Ascending aorta (tissue), 2 donors: ENCODE measurements around the gene PNP. TPM values are rescaled to one million over a fixed set of nuclear protein-coding genes. Genes with fewer than 3 reads are reported as not detected.

Source experiments
- DNase-seq, 2 donors: peaks; one replicate each; pipeline ENCODE4 v3.0.0-alpha.2; 2019; ENCODE audit warnings: low spot score in 2 of 2
- H3K27ac ChIP-seq, 2 donors: fragments of 200-600 bp; sonication (generic); one replicate each; pipeline ENCODE4 v1.5.1; 2016 to 2017; ENCODE audit warnings: mild to moderate bottlenecking in 1 of 2
- H3K27me3 ChIP-seq: fragments of 200-600 bp; sonication (generic); one replicate; pipeline ENCODE4 v1.5.1; 2017
- H3K36me3 ChIP-seq, 2 donors: fragments of 200-600 bp; sonication (generic); one replicate each; pipeline ENCODE4 v1.5.1; 2016
- H3K4me1 ChIP-seq, 2 donors: fragments of 200-600 bp; sonication (generic); one replicate each; pipeline ENCODE4 v1.5.1; 2016 to 2017; ENCODE audit warnings: mild to moderate bottlenecking in 1 of 2
- H3K4me3 ChIP-seq, 2 donors: fragments of 200-600 bp; sonication (generic); one replicate each; pipeline ENCODE4 v1.5.1; 2016 to 2017; ENCODE audit warnings: mild to moderate bottlenecking in 1 of 2
- H3K9me3 ChIP-seq, 2 donors: fragments of 200-600 bp; sonication (generic); one replicate each; pipeline ENCODE4 v1.5.1; 2016
- intact Hi-C: fragments of 100-400 bp; cut with DNase I; formaldehyde crosslinking; loops from one replicate; pipeline ENCODE4 v1.15.1; 2023
- total RNA-seq: library from RNA; depleted of rRNA; stranded (reverse); fragments of >200 nt; gene quantifications from one replicate; pipeline ENCODE4 v1.1.0, GENCODE V29; 2016
- TF ChIP-seq, protein P1 (sequence below), 3 experiments: fragments of 200-600 bp in 2 of 3; fragments of 450-650 bp in 1 of 3; sonication (generic) in 2 of 3; IDR thresholded peaks; one replicate each; pipeline ENCODE4 v1.5.1; 2016 to 2019; ENCODE audit warnings: antibody characterized with exemption in 3 of 3, mild to moderate bottlenecking in 1 of 3, moderate library complexity in 1 of 3

PNP gene
- total RNA-seq, 1 donor from 2014 or later = 62.7 TPM

DNA sequence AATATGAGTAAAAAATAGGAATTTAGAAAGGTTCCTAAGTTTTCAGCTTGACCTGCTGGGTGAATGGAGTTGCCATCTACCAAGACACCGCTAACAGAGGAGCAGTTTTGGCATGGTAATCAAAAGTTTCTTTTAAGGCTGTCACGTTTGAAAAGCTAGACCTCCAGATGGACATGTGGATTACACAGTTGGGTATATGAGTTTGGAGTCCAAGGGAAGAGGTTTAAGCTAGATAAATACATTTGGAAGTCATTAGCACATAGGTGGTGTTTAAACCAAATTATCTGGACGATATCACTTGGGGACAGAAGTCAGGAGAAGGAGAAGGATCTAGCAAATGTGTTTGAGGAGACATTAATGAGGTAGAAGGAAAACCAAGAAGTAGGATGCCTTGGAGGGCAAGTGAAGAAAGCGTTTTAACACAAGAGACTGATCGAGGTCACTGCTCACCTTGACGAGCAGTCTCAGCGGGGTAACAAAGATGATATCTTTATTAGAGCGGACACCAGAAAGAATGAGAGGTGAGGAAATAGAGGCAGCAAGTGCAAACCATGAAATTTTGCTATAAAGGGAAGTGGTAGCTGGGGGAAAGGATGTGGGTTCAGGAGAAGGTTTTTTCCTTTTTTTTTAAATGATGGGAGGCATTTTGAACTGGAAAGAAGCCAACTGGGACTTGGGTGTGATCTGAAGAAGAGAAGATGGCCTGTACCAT lies 17.6 kb downstream of the PNP start:
- H3K27me3 ChIP-seq = no peaks in the 10 kb centered on the region
- H3K36me3 ChIP-seq = no peaks in the 10 kb centered on the region
- intact Hi-C loops = no loop called here
- H3K4me1 ChIP-seq = no peaks in the 10 kb centered on the region
- no peaks in the 10 kb centered on the region for H3K9me3 ChIP-seq
- DNase-seq = no peak
- no peak overlapping the region for H3K27ac ChIP-seq
- TF ChIP-seq, protein P1, sequence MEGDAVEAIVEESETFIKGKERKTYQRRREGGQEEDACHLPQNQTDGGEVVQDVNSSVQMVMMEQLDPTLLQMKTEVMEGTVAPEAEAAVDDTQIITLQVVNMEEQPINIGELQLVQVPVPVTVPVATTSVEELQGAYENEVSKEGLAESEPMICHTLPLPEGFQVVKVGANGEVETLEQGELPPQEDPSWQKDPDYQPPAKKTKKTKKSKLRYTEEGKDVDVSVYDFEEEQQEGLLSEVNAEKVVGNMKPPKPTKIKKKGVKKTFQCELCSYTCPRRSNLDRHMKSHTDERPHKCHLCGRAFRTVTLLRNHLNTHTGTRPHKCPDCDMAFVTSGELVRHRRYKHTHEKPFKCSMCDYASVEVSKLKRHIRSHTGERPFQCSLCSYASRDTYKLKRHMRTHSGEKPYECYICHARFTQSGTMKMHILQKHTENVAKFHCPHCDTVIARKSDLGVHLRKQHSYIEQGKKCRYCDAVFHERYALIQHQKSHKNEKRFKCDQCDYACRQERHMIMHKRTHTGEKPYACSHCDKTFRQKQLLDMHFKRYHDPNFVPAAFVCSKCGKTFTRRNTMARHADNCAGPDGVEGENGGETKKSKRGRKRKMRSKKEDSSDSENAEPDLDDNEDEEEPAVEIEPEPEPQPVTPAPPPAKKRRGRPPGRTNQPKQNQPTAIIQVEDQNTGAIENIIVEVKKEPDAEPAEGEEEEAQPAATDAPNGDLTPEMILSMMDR (IDR thresholded peaks at IDR 0.05) = no peak
- no peak overlapping the region for H3K4me3 ChIP-seq

DNA sequence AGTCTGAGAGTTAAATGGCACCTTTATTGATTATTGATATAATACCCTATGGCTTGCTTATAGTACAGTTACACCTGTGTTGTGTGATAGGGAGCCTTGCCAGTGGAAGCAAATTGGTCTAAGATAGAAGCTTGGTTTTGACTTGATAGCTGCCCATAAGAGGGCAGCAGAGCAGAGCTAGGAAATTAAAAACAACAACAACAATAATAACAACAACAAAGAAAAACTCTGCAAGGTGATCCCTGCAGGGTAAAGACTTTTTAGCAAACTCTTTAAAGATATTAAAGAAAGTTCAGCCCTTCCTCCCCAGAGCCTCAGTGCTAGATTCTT lies 18.2 kb downstream of the PNP start:
- TF ChIP-seq, protein P1 (IDR thresholded peaks at IDR 0.05) = no peak
- intact Hi-C loops = no loop called here
- no peak overlapping the region for H3K27ac ChIP-seq
- H3K36me3 ChIP-seq = no peaks in the 10 kb centered on the region
- no peaks in the 10 kb centered on the region for H3K9me3 ChIP-seq
- H3K4me1 ChIP-seq = no peaks in the 10 kb centered on the region
- no peak for DNase-seq
- H3K27me3 ChIP-seq = no peaks in the 10 kb centered on the region
- H3K4me3 ChIP-seq = no peak overlapping the region

DNA sequence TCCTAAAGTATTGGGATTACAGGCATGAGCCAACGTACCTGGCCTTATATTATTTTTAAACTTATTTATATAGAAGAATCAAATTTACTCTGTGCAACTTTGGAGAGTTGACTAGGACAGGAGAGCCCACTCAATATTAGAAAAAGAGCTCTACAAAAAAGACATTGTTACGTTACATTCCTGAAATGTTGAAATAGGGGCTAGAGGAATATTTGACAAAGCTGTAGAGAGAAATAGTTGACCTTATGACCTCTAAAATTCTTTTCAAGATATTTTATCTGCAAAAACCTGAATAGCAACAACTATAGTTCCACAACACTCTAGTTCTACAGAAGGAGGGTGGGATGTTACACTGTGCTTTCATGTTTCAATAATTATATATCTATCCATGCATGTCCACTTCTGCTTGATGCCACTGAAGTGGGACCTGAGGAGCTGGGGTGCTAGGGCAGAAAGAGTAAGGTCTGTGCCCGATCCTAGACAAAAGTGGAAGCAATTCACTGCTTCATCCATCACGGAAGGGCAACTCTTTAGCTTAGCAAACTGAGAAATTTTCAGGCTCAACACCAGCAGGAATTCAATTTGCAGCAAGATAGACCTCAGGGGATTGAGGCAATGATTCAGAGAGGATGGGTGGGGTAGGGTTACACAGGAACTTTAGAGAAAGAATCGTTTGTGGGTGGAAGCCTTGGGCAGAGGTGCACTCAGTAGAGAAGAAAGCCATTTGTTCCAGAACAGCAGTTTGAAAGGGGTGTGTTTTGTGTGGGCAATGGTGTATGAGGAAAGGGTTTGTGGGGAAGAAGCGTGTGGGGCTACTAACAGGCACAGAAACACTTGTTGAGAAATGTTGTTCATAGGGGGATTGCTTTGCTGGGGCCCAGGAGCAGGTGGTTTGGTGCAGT lies 20.1 kb downstream of the PNP start:
- TF ChIP-seq, protein P1 (IDR thresholded peaks at IDR 0.05) = no peak

DNA sequence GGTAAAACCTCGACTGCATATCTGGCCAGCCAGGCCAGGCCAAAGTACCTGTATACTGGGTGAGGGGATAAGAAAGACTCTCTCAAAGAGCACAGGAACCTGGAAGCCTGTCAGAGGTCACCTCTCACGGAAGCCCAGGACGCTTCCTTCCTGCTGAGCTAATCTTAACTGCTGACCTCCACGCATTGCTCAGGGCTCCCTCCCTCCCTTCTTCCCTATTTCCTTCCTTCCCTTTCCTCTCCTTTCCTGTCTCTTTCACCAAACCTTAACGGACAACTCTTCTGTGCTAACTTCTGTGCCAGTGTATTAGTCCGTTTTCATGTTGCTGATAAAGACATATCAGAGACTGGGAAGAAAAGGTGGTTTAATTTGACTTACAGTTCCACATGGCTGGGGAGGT lies 21.4 kb downstream of the PNP start:
- no peak overlapping the region for H3K4me3 ChIP-seq
- TF ChIP-seq, protein P1 (IDR thresholded peaks at IDR 0.05) = no peak
- H3K27me3 ChIP-seq = no peaks in the 10 kb centered on the region
- intact Hi-C loops = no loop called here
- H3K36me3 ChIP-seq = no peaks in the 10 kb centered on the region
- H3K27ac ChIP-seq = no peak overlapping the region
- DNase-seq = no peak
- H3K9me3 ChIP-seq = no peaks in the 10 kb centered on the region
- H3K4me1 ChIP-seq = no peaks in the 10 kb centered on the region

More for the DNA sequence above, 20.1 kb downstream of the PNP start:
- Histone ChIP-seq H3K27me3 (no peaks in the 10 kb centered on the region), H3K27ac (no peak overlapping the region), H3K4me3 (no peak overlapping the region), H3K36me3 (no peaks in the 10 kb centered on the region), H3K4me1 (no peaks in the 10 kb centered on the region), H3K9me3 (no peaks in the 10 kb centered on the region)
- intact Hi-C loops = no loop called here
- no peak for DNase-seq

DNA sequence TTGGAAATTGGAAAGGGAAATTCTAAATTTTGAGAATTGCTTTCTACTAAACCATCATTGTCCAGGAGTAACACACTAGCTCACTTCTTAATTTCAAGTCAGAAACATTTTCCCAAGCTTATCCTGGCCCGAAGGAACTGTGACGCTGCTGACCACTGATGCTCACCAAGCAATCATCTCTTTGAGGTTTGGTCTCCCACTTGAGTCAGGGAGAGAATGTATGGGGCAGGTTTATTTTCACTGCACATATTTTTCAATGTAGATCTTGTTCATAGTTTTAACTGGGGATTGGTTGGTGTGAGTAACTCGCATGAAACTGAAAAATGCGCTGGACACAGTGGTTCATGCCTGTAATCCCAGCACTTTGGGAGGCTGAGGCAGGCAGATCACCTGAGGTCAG lies 23.3 kb downstream of the PNP start:
- Histone ChIP-seq H3K27ac (no peak overlapping the region), H3K4me1 (no peaks in the 10 kb centered on the region), H3K27me3 (no peaks in the 10 kb centered on the region), H3K9me3 (no peaks in the 10 kb centered on the region), H3K36me3 (no peaks in the 10 kb centered on the region), H3K4me3 (no peak overlapping the region)
- intact Hi-C loops = no loop called here
- TF ChIP-seq, protein P1 (IDR thresholded peaks at IDR 0.05) = no peak
- no peak for DNase-seq
